GM19463 (cell line): Measurements from ENCODE around the gene SIRPB2.
A peak's percentile ranks its signal among the peaks of the same experiment; 100 is the strongest.

Experiments used
- ATAC-seq: cut with Tn5 transposase; IDR thresholded peaks from one replicate; pipeline ENCODE4 v1.9.1; 2021; ENCODE audit warnings: mild to moderate bottlenecking, moderate library complexity; ENCODE audit not compliant: unreplicated experiment

The SIRPB2 gene

DNA sequence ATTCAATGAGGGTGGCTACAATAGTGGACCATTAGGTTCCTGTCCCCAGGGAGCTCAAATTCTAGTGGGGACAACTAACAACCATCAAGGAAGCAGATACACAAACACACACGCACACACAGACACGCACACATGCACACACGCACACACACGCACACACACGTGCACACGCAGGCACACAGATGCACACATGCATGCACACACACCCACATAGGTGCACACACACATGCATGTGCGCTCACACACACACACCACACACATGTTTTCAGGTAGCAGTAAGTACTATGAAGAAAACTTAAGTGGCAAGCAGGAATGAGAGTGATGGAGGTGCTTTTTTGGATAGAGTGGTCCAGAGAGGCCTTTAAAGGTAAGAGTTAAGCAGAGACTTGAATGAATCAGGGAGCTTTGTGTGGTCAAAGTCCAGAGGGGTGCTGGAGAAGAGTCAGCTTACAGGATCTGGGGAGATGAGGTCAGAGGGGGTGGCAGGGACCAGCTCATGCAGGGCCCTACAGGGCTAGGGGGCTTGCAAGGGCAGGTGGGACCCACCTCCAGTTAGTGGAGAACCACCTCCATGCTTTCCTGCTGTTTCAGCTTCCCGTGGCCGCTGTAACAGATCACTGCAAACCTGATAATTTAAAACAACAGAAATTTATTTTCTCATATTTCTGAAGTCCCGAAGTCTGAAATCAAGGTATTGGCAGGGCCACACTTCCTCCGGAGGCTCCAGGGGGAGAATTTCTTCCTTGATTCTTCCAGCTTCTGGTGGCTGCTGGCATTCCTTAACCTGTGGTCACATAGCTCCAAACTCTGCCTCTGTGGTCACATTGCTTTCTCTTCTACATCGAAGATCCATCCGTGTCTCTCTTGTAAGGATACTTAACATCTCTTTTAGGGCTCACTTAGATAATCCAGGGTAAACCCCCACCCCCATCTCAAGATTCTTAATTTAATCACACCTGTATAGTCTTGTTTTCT, 17.7 kb downstream of the SIRPB2 start:
- no peak for ATAC-seq

DNA sequence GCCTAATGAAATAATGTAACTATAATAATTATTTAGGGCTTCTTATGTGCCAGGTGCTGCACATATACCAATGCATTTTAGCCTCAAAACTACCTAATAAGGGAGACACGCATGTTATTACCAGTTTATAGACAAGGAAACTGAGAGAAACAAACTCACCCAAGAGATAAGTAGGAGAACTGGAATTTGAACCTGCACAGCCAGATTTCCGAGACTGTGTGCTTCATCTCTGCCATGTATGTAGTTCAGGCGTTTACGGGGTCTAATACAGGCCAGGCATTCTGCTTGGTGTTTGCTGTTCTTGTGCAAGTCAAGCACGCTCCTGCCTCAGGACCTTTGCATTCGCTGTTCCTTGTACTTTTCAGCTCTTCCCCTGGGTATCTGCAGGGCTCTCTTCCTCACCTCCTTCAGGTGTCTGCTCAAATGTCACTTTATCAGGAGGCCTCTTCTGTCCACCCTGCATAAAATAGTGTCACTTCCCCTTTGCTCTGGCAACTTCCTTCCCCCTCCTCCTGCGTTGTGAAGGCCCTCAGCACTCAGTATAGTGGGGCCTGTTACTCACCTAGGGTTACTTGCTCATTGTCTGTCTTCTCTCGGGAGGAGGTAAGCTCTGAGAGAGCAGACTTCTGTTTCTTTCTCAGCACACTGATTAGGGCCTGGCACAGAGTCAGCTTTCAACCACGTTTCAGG, 18.5 kb downstream of the SIRPB2 start:
- no peak for ATAC-seq

DNA sequence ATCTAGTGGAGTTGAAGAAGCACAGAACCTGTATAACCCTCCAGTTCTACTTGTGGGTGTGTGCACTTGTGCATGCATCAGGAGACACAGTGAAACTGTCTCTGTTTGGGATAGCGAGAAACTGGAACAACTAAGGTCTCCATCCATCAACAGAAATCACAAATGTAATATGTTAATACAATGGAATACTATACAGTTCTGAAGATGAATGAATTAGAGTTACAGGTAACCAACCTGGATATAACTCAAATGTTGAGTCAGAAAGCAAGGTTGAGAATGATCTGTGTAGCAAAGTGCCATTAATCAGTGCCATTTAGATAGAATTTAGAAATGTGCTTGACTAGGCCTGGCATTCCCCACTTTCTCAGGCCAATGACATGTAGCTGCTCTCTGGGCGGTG, 20.0 kb downstream of the SIRPB2 start:
- no peak for ATAC-seq

DNA sequence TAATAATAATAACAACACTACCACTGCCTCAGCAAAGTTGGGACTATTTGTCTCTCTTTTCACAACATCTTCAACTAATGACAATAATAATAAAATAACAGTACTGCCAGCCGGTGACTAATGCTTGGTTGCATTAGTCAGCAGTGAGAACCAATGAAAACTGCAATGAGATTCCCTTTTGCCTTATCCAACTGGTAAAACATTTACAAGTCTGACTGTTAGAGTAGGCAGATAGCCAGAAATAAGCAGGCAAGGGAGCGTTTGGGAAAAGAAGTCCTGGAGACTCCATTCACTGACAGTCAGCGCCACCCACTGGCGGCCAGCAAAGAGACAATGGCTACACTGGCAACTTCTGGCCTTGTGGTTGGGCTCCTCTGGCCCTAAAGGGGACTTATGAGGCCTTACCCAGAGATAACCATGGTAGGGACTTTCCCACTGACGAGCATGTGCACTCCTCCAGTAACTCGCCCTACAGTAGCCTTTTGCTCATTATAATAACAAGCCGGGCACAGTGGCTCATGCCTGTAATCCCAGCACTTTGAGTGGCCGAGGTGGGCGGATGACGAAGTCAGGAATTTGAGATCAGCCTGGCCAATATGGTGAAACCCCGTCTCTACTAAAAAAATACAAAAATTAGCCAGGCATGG, 21.2 kb downstream of the SIRPB2 start:
- peak; percentile 42 for ATAC-seq

DNA sequence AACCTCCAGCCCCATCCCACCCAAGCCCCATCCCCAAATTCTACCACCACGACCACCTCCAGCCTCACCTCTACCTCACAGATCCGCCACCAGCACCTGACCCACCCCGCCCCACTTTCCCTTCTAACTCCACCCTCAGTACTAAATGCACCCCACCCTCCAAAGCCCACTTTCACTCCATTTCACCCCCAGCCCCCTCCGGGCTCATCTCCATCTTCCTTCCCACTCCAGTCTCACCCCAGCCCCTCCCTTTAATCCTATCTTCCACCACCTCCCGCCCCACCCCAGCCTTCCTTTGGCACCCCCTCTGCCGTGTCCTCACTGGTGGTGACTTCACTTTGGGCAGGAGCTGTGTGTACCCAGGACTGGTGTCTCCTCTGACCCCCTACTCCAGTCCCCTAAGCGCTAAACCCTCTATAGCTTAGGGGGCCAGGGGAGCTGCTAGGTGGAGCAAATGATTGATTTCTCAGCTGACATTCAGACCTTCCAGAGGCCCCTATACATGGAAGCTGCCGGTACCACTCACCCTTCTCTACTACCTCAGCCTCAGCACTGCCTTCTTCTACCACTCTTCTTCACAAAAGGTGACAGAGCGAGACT, 21.8 kb downstream of the SIRPB2 start:
- ATAC-seq: no peak

DNA sequence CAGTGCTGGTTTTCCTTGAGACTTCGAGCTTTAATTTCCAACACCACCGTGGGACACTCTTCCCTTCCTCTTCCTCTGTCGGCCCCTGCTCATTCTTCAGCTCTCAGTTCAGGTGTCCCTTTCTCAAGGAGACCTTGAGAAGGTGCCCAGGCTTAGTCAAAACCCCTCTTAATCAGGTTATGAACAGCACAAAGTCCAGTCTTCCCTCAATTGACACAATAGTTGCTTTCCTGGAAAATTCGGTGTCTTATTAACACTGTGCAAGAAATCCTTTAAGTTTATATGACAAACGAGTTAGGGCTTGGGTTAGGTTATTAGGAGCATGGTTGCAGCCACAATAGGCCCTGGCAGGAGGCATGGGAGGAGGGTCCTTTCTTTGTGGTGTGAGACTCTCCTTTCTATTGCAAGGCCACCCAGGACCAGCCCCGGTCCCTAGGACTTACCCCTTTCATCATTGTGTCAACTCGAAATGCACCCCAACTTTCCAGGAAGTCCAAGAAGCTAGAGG, 23.0 kb downstream of the SIRPB2 start:
- no peak for ATAC-seq

DNA sequence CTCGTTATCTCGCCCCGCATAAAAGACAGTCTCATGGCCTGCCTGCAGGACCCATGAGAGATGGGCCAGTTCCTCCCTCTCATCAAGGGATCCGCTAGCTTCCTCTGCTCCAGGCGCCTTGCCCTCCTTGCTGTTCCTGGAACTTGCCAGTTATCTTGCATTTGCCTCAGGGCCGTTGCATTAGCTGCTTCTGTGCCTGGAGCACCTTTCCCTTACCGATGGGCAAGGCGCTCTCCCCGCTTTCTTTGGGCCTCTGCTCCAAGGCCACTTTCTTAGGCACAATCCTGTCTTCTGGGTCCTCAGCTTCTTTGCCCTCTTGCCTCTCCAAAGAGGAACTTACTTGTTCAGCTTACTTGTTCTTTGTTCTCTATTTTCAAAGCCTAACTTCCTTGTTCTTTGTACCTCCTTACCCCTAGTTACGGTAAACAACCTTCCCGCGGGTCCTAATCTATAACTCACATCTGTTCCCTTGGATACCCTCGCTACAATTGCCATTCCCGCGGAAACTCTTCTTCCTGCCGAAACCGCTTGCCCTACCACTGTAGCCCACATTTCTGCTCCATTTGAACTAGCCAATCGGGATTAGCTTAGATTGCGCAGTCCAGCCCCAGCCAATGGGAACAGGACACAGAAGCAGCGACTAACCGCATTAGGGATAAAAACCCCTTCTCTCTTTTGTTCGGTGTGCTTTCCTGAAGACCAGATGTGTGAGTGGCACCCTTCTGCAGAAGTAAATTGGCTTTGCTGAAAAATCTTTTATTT, 23.7 kb downstream of the SIRPB2 start:
- ATAC-seq: no peak

DNA sequence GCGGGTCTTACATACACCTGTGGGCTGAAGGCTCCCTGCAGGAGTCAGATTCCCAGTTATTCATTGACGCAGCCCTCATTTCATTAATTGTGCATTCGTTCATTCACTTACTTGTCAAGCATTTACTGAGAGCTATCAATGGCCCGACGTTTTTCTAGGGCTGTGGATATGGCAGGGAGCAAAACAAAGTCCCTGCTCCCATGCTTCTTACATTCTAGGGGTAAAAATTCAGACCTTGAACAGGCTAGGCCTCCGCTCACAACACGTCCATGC, 24.2 kb downstream of the SIRPB2 start:
- no peak for ATAC-seq

DNA sequence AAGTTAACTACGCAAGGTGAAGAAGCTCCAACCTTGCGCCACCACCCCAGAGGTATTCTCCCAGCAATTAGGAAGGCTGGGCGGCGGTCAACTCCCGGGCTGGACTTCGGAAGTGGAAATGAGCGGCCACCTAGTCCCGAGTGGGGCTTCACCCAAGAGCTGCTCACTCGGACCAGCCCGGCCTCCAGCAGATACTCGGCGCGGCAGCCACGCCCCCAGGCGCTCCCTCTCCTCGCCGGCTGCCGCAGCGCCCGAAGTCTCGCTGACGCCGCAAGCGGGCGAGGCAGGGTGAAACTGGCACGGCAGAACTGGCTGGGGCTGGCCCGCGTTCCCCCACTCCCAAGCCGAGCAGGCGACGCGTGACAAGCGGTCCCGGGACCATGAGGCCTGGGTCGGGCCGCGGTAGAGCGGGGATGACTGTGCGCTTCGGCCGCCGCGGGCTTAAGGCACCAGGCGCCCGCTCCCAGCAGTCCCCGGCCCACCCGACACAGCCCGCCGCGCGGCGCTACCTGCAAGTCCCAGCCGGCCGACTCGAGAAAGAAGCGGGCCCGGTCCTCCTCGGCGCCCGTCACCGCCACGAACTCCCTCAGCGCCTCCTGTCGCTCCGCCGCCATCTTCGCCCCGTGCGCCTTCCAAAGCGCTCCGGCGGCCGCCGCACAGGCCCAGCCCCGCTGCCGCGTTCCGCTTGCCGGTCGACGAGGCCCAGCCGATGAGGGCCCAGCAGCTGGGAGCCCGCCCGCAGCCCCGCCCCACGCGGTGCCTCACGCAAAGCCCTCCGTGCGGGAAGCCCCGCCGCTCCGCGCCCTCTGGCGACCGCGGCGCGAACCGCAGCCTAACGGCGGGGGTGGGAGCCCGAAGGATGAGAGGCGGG, 24.8 kb downstream of the SIRPB2 start, which contains the start of gene NSFL1C:
TSS of gene NSFL1C (minus strand) at position 639 of the 871 bp plus-strand sequence. CDS start at position 614, 25 bp downstream.
- ATAC-seq: peak; percentile 86

DNA sequence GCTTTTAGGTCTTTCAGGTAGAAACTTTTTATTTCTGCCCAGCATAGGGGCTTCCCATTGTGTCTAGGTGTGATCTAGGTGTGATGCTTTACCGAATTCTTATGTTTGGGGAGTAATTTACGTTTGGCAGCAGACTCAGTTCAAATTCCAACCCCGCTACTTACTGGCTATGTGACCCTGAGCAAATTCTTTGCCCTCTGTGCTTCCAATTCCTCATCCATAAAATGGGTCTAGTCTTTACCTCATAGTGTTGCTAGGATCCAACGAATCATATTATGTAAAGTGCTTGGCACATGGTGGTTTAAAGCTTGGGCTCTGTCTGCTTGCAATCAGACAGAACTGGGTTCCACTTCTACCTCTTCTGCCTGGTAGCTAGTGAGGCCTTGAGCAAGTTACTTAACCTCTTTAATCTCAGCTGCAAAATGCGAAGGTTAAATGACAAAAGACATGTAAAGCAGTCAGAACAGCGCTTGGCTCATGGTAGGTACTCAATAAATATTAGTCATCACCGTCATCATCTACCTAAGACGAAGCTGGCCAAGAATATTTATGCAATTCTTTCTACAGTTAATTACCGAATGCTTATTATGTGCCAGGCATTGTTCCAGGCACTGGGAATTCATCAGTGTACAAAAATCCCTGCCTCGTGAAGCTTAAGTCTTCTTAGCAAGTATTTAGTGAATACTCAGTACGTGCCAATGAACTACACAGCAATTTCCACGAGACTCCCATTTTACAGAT, 25.6 kb downstream of the SIRPB2 start:
- no peak for ATAC-seq

DNA sequence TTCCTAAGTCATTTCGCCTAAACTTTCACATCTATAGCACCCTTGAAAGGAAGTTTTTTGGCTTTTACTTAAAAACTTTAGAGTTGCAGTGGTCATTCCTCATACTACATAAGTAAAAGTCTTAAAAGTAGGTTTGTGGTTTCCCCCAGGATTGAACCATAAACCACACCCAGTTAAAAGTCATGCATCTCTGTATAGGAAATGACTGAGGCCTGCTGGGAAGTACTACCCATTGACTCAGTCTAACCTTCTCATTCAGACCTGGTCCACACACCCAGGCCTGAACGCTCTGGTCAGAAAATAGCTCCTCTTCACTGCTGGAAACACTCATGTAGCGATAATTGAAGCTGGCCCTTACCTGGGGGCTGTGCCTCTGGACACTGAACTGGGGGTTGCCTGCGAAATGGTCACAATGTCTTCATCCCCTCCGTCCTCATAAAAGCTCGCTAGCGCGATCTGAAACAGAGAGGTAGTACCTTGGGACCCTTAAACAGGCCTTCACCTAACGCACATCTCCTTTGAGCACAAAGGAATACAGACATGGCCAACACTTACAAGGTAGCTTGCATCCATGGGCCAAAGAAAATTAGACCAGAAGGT, 27.1 kb downstream of the SIRPB2 start:
- ATAC-seq: no peak

DNA sequence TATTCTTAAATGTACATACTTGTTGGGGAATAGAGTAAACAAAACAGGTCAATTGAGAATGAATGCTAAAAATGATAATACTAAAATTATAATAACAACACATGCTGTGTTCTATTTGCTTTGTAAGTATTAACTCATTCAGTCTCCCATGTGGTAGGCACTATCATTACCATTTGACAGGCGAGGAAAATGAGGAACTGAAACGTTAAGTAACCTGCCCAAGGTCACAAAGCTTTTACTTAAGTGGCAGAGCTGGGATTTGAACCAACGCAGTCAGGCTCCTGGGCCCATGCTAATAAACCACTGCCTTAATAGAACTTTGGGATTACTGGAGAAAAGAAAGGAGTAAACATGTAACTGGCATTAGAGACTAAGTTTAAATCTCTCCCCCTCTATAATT, 28.4 kb downstream of the SIRPB2 start:
- no peak for ATAC-seq

DNA sequence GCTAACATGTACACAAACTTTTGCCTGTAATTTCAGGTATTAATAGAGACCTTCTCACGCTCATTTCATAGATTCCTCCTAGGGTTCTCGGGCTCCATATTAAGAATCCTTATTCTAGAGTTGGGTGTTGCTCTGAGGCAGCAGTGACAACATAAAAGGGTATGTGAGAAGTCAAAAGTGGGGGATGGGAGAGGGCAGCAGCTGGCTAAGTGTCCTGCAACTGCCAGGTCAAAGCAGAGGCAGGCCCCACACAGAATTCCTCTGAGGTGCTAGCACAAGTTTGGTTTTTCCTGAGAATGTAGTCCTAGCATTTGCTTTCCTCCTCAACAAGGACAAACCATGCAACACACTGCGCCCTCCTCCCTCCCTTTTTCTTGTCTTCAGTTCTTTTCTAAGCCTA, 29.2 kb downstream of the SIRPB2 start:
- ATAC-seq: no peak

DNA sequence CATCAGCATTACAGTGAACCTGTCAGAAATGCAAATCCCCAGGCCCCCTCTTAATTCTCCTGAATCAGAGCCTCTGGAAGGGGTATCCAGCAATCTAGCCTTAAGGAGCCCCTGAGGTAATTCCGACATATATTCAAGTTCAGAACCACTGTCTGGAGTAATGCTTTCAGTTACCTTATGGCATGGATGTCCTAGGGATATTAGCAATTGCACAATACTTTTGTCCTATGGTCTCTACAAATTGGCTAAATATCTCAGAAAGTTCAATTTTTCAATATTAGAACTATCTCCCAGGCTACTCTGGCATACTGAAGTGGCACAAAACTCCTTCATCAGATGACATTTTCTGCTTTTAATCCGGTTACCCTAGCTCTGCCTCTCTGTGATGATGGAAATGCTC, 30.9 kb downstream of the SIRPB2 start:
- ATAC-seq: no peak

DNA sequence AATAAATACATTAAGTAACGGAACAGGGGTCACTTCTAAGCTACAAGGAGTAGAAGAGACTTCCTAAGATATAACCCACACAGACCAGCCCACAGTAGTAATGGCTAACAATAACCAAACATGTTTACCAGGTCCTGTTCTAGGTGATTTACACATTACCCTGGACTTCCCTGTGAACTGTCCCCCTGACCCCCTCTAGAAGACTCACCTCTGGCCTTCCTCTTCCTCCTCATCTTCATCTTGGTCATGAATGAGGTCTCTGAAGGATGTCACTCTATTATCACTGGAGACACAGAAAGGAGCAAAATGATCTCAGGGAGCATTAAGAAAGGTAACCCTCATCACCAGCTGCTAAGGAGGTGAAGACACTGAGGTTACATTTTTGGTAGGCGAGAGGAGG, 33.2 kb downstream of the SIRPB2 start:
- ATAC-seq: no peak

DNA sequence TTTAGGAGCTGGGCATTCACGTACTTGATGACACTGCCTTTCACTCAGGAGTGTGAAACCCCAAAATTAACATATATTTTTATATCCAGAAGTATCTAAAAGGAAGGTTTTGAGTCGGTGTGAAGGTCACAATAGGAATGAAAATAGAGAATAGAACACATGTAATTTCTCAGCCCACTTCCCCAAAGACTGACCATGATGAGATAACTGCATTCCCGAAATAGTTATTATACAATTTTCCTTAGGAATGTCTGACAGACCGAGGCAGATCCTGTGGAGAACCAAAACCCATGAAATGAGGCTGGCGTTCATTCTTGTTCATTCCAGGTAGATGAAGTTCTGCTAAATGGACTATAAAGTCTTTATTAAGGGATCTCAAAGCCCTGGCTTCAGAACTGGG, 34.9 kb downstream of the SIRPB2 start:
- ATAC-seq: no peak

DNA sequence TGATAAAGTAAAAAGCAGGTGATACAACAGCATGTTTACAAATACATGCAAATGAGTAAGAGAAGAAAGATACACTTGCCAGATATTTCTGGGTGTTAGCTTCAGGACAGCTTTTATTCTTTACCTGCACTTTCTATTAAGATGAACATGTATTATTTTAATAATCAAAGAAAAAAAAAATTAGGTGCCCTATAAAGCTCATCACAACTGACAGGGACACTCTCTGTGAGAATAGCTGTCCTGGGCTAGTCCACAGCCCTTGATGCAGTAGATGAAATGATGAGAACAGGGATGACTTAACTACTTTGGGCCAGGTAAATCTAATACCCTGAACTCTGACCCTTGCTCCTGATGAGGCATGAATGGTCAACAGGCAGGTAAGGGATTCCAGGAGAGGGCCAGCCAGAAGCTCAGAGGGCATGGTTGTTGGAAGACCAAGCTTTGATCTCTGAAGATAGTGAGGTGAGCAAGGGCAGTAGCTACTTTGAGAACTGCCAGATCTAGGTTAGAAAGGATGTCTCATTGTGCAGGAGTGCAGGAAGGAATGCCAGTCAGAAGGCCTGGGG, 40.2 kb downstream of the SIRPB2 start:
- ATAC-seq: no peak

DNA sequence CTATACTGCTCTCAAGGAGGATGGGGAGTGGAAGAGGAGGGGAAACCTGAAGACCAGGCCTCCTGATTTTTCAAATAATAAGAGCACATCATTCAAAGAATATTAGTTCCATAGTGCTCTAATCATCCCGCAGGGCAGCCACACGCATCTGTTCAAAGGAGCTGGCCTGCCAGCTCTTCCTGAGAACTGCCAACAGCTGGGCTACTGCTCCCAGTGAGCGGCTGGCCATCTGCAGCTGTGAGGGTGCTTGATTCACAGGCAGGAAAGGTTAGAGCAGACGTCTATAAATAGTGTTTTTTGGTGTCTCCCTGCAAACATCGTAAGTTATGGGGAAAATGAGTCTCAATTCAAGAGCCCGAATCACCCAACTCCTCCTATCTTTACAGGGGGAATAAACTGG, 41.9 kb downstream of the SIRPB2 start:
- ATAC-seq: no peak
